HG02588 (cell line): Measurements from ENCODE around the gene VWA3B.
"Not testable (repeated sequence)": the region's sequence is repeated elsewhere in the genome, so short reads cannot be mapped to it uniquely, and the experiment has no call there.

ENCODE experiments used
- ATAC-seq: cut with Tn5 transposase; IDR thresholded peaks from one replicate; pipeline ENCODE4 v1.9.1; 2021; ENCODE audit warnings: mild to moderate bottlenecking, moderate library complexity; ENCODE audit not compliant: unreplicated experiment

VWA3B gene

GRCh38 chr2:98084869-98085238 lies 2.1 kb upstream of the VWA3B start:
- no peak for ATAC-seq

- ATAC-seq, result no peak
Observed at GRCh38 chr2:98085649-98086048, 1.3 kb upstream of the VWA3B start.

DNA sequence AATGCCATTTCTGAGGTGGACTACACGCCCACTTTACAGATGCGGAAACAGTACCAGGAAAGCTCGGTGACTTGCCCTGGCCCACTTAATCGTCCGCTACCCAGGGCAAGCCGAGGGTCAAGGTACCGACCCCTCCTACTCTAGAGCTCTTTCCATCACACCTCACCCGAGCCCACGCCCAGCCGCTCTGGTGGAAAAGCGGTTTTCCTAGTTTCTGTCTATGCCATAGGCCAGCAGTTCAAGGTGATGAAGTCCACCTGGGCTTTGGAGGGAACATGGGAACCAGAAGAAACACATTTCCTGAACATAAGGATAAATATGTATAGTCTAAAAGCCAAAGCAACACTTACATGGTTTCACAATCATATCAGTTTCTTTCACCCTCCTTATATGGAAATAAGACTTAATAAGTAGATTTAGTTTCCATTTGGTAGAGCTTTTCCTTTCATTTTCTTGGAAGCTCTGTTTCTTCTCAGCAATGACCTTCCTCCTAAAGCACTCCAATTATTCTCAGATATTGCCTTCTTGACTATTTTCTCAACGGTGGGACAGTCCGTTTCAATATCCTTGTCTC lies 567 bp downstream of the VWA3B start:
- ATAC-seq, result no peak

DNA sequence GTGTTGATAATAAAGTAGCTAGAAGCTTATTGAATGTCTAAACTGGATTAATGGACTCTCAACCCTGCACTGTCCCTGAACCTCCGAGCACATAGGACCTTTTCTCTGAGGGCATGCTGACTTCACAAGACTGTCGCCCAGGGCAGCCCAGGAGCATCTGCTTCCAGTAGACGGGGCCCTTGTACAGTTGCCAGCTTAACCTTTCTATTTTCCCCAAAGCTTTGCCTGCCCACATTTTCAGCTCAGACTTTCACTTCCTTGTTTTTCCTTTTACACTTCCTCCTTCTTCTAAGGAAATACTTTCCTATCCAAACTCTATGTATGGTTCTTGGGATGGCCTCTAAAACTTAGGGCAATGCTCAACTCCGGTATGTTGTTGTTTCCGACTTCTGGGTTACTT lies 1.3 kb downstream of the VWA3B start:
- ATAC-seq, result no peak

DNA sequence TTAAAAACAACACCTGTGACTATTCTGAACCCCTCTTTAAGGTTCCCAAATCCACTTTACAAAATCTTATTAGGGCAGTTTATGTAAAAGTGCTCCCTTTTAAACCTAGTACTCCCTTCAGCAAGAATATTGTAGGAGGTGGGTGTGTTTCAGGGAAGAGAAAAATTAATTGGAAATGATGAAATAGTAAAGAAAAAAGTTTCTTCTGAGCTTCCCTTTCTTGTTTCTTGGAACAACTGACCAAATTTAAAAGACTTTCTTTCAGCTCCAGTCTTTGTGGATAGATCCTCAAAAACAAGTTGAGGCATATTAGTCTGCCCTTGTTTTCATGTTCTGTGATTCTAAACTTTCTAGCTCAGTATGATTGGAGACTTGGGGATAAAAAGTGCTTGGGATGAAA lies 3.0 kb downstream of the VWA3B start:
- ATAC-seq, result no peak

- no peak for ATAC-seq
Observed at GRCh38 chr2:98090951-98091350, 4.0 kb downstream of the VWA3B start.

- ATAC-seq, result no peak
Observed at GRCh38 chr2:98091738-98092137, 4.8 kb downstream of the VWA3B start.

DNA sequence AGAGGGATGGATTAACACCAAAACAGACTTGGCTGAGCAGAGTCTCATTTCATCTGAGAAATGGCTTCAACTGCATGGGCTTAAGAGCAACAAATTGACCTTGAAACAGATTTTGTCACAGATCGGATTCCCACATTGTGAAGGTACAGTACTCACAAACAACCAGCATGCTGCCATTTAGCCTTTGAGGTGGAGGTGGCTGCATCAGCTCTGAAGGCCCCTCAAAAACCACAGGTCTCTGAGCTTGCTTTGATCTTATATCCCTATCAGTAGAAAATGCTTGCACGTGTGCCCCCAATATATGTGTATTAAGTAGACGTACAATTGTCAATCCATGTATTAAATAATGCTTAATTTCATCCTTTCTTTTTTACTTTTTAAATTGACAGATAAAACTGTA lies 6.2 kb downstream of the VWA3B start:
- no peak for ATAC-seq

GRCh38 chr2:98093611-98094010 lies 6.6 kb downstream of the VWA3B start:
- ATAC-seq, result no peak

- no peak for ATAC-seq
Observed at GRCh38 chr2:98099939-98100743, 13.2 kb downstream of the VWA3B start.

GRCh38 chr2:98102315-98102714 lies 15.3 kb downstream of the VWA3B start:
- not testable (repeated sequence) for ATAC-seq

- no peak for ATAC-seq
Observed at GRCh38 chr2:98102878-98103277, 15.9 kb downstream of the VWA3B start.

DNA sequence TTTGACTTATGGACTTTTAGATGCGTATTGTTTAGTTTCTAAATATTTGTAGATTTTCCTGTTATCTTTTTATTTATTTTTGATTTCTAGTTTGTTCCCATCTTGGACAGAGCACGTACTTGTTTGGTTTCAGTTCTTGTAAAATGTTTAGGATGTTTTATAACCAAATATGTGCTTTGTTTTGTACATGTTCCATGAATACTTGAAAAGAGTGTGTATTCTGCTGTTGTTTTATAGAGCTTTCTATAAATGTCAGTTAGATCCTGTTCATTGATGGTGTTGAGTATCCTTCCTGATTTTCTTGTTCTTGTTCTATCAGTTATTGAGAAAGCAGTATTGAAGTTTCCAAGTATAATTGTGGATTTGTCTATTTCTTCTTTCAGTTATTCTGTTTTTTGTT lies 21.1 kb downstream of the VWA3B start:
- no peak for ATAC-seq

DNA sequence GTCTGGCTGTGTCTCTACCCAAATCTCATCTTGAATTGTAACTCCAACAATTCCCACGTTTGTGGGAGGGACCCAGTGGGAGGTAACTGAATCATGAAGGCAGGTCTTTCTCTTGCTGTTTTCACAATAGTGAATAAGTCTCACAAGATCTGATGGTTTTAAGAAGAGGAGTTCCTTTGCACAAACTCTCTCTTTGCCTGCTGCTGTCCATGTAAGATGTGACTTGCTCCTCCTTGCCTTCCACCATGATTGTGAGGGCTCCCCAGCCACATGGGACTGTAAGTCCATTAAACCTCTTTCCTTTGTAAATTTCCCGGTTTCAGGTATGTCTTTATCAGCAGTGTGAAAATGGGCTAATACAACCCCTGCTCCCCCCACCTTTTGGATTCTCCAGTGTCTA lies 23.8 kb downstream of the VWA3B start:
- no peak for ATAC-seq

GRCh38 chr2:98114643-98115330 lies 27.8 kb downstream of the VWA3B start:
- ATAC-seq, result no peak

GRCh38 chr2:98118161-98118560 lies 31.2 kb downstream of the VWA3B start:
- ATAC-seq, result no peak

- no peak for ATAC-seq
Observed at GRCh38 chr2:98118852-98119251, 31.9 kb downstream of the VWA3B start.

GRCh38 chr2:98121149-98121548 lies 34.2 kb downstream of the VWA3B start:
- ATAC-seq, result no peak

DNA sequence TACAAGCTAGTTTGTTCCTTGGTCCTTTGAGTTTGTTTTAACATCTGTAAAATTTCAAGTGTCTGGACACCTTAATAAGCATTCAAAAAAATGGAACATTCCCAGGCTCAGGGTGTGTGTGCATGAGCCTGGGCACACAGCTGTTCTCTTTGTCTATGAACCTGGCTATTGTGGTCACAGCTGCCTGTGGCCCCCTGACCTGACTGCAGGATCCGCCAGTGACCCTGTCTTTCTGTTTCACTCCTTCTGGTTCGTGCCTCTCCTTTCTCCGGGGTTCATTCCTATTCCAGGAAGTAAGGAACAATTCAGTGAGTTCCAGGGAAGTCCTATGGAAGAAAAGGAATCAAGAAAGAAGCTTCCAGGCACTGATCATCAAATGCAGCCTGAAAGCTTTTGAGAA lies 35.6 kb downstream of the VWA3B start:
- no peak for ATAC-seq

DNA sequence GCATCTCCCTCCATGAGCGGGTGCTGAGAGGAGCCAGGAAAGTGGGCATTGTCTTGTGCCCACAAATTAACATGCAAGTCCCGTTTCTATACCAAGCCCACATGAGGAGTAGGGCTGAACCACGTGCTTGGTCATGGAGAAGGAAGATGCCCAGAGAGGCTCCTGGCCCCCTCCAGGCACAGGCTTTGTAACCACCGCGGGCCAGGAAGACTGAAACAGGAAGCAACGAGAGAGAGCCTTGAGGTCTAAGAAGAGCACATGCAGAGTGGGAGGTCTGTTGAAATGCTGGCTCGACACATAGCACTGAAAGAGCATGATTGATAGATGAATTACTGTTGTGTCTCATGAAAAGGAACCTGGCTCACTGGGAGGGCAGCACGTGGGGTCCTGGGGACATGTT lies 36.3 kb downstream of the VWA3B start:
- ATAC-seq, result no peak

GRCh38 chr2:98126061-98126460 lies 39.1 kb downstream of the VWA3B start:
- no peak for ATAC-seq
